Measurements from ENCODE around the gene ADRA2A. TPM values are rescaled to one million over a fixed set of nuclear protein-coding genes. Genes with fewer than 3 reads are reported as not detected.

ADRA2A gene
- polyA plus RNA-seq, 3 donors, result not detected

DNA sequence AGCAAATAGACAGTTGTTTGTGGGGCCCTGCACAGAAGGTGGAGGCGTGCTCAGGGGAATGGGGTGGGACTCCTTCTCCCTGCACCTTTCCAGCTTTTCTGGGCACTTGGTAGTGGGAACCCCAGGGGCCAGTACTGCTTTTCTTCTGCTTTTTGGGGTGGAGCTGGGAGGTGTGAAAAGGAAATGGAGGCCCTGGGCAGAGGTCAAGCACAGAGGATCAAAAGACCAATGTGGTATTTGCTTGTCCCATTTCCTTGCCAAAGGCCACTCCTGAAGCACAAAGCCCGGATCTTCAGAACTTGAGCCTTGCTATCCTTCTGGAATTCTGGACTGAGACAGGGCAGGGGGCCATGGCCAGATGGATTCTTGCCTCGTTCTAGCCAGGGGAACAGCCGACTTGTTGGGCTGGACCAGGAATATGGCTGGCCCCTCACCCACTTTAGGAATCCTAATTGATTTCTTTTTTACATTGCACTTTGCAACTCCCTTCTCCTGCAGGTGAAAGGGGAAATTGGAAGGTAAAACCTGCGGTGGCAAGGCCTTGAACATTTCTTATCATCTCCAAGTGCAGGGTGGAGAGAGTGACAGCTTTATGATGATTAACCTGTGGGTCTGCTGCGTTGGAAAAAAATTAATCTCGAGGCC lies 26.5 kb downstream of the ADRA2A start:
- Histone ChIP-seq H3K27ac (ENCODE audit: low read depth in 1 of 2, low read length in 2 of 2) (no peak overlapping the region), H3K4me1 (ENCODE audit: control insufficient read depth in 1 of 2, insufficient read depth in 2 of 2, low read length in 2 of 2) (no peaks in the 10 kb centered on the region), H2AFZ (ENCODE audit: insufficient read depth, low read depth, low read length, poor library complexity, severe bottlenecking) (no peak overlapping the region), H4K20me1 (ENCODE audit: insufficient read depth, low read length) (no peaks in the 10 kb centered on the region), H3K4me3 (replicated peaks in 1 of 3; ENCODE audit: low read depth in 2 of 3, low read length in 3 of 3) (no peak overlapping the region), H3K27me3 (ENCODE audit: control insufficient read depth in 2 of 2, insufficient read depth in 2 of 2, low read length in 2 of 2) (no peaks in the 10 kb centered on the region), H3K79me2 (ENCODE audit: insufficient read depth, low read length) (no peaks in the 10 kb centered on the region), H3K4me2 (replicated peaks; ENCODE audit: extremely low read depth, low read length, poor library complexity, severe bottlenecking) (no peak overlapping the region), H3K36me3 (replicated peaks in 1 of 2; ENCODE audit: control insufficient read depth in 1 of 2, insufficient read depth in 2 of 2, low read length in 2 of 2) (no peaks in the 10 kb centered on the region), H3K9ac (ENCODE audit: insufficient read depth, low read length, poor library complexity, severe bottlenecking) (no peak overlapping the region), H3K9me3 (replicated peaks in 1 of 2; ENCODE audit: control insufficient read depth in 1 of 2, insufficient read depth in 1 of 2, low read length in 2 of 2) (no peaks in the 10 kb centered on the region)
- Mint-ChIP-seq H3K27ac (no peak overlapping the region), H3K9me3 (peaks cover 0 to 5% (median 0%) of the 10 kb centered on the region in 7 donors), H3K27me3 (ENCODE audit: low read depth in 3 of 3) (peaks cover 1 to 7% (median 3%) of the 10 kb centered on the region in 3 donors), H3K36me3 (no peaks in the 10 kb centered on the region), H3K4me3 (no peak overlapping the region), H3K4me1 (no peaks in the 10 kb centered on the region)
- TF ChIP-seq, protein P1, sequence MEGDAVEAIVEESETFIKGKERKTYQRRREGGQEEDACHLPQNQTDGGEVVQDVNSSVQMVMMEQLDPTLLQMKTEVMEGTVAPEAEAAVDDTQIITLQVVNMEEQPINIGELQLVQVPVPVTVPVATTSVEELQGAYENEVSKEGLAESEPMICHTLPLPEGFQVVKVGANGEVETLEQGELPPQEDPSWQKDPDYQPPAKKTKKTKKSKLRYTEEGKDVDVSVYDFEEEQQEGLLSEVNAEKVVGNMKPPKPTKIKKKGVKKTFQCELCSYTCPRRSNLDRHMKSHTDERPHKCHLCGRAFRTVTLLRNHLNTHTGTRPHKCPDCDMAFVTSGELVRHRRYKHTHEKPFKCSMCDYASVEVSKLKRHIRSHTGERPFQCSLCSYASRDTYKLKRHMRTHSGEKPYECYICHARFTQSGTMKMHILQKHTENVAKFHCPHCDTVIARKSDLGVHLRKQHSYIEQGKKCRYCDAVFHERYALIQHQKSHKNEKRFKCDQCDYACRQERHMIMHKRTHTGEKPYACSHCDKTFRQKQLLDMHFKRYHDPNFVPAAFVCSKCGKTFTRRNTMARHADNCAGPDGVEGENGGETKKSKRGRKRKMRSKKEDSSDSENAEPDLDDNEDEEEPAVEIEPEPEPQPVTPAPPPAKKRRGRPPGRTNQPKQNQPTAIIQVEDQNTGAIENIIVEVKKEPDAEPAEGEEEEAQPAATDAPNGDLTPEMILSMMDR (IDR thresholded peaks at IDR 0.05), result no peak
- intact Hi-C loops (cut with micrococcal nuclease), result no loop called here
- WGBS (ENCODE audit: insufficient coverage), result 94% methylated on average over 3 of the region's 7 CpGs
- no peak for DNase-seq

DNA sequence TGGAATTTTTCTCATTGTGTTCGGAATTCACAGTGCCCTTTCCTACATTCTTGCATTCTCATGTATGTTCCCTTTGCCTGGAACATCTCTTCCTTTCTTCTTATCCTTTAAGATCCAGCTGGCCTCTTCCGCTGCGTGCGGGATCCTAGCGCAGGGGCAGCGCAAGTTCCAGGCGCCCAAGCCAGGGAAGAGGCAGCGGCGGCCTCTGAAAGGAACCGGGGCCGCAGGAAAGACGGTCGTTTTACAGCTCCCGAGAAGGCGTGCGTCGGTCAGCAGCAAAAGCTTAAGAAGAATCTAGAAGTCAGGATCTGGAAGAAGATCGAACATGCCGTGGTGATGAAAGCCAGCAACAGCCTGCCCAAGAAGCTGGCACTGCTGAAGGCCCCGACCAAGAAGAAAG lies 28.0 kb downstream of the ADRA2A start:
- intact Hi-C loops (cut with micrococcal nuclease), result no loop called here
- Mint-ChIP-seq H3K4me3 (no peak overlapping the region), H3K9me3 (peaks cover 0 to 4% (median 0%) of the 10 kb centered on the region in 7 donors), H3K27ac (no peak overlapping the region), H3K36me3 (no peaks in the 10 kb centered on the region), H3K4me1 (no peaks in the 10 kb centered on the region), H3K27me3 (ENCODE audit: low read depth in 3 of 3) (peaks cover 1 to 7% (median 3%) of the 10 kb centered on the region in 3 donors)
- no peaks in the 10 kb centered on the region for H3K27me3 ChIP-seq (ENCODE audit: control insufficient read depth in 2 of 2, insufficient read depth in 2 of 2, low read length in 2 of 2)
- H3K9ac ChIP-seq (ENCODE audit: insufficient read depth, low read length, poor library complexity, severe bottlenecking), result no peak overlapping the region
- DNase-seq, result no peak
- H3K27ac ChIP-seq (ENCODE audit: low read depth in 1 of 2, low read length in 2 of 2), result no peak overlapping the region
- H3K4me3 ChIP-seq (replicated peaks in 1 of 3; ENCODE audit: low read depth in 2 of 3, low read length in 3 of 3), result no peak overlapping the region
- no peak overlapping the region for H3K4me2 ChIP-seq (replicated peaks; ENCODE audit: extremely low read depth, low read length, poor library complexity, severe bottlenecking)
- no peak overlapping the region for H2AFZ ChIP-seq (ENCODE audit: insufficient read depth, low read depth, low read length, poor library complexity, severe bottlenecking)
- TF ChIP-seq, protein P1 (IDR thresholded peaks at IDR 0.05), result no peak
- no peaks in the 10 kb centered on the region for H3K9me3 ChIP-seq (replicated peaks in 1 of 2; ENCODE audit: control insufficient read depth in 1 of 2, insufficient read depth in 1 of 2, low read length in 2 of 2)
- no peaks in the 10 kb centered on the region for H3K36me3 ChIP-seq (replicated peaks in 1 of 2; ENCODE audit: control insufficient read depth in 1 of 2, insufficient read depth in 2 of 2, low read length in 2 of 2)
- WGBS (ENCODE audit: insufficient coverage), result 97% methylated on average over 19 of the region's 20 CpGs
- H3K4me1 ChIP-seq (ENCODE audit: control insufficient read depth in 1 of 2, insufficient read depth in 2 of 2, low read length in 2 of 2), result no peaks in the 10 kb centered on the region
- no peaks in the 10 kb centered on the region for H3K79me2 ChIP-seq (ENCODE audit: insufficient read depth, low read length)
- H4K20me1 ChIP-seq (ENCODE audit: insufficient read depth, low read length), result no peaks in the 10 kb centered on the region
